Ishikawa (cell line): Measurements from ENCODE around the gene PRXL2A.

Experiments
- CEBPB ChIP-seq: IDR thresholded peaks from 2 replicates; pipeline ENCODE4 v1.6.1; 2012
- CREB1 ChIP-seq: IDR thresholded peaks from 2 replicates; pipeline ENCODE4 v1.6.1; 2012; ENCODE audit warnings: low read depth
- EGR1 ChIP-seq: IDR thresholded peaks from 2 replicates; pipeline ENCODE4 v1.6.1; 2012
- EP300 ChIP-seq: IDR thresholded peaks from 2 replicates; pipeline ENCODE4 v1.6.1; 2012; ENCODE audit warnings: borderline replicate concordance
- FOXM1 ChIP-seq: IDR thresholded peaks from 2 replicates; pipeline ENCODE4 v1.6.1; 2012; ENCODE audit warnings: low read depth, borderline replicate concordance
- NFIC ChIP-seq: IDR thresholded peaks from 2 replicates; pipeline ENCODE4 v1.6.1; 2012
- RAD21 ChIP-seq: IDR thresholded peaks from 2 replicates; pipeline ENCODE4 v1.6.1; 2012; ENCODE audit warnings: low read depth
- TAF1 ChIP-seq: IDR thresholded peaks from 2 replicates; pipeline ENCODE4 v1.6.1; 2012; ENCODE audit warnings: low read depth, mild to moderate bottlenecking
- TCF12 ChIP-seq: IDR thresholded peaks from 2 replicates; pipeline ENCODE4 v1.6.1; 2012; ENCODE audit warnings: low read depth
- TEAD4 ChIP-seq: IDR thresholded peaks from 2 replicates; pipeline ENCODE4 v1.6.1; 2012
- YY1 ChIP-seq: IDR thresholded peaks from 2 replicates; pipeline ENCODE4 v1.6.1; 2012; ENCODE audit warnings: low read depth
- ZBTB7A ChIP-seq: IDR thresholded peaks from 2 replicates; pipeline ENCODE4 v1.6.1; 2012; ENCODE audit warnings: low read depth
- TF ChIP-seq, protein P1 (sequence below): IDR thresholded peaks from 2 replicates; pipeline ENCODE4 v1.6.1; 2012; ENCODE audit warnings: low read depth, mild to moderate bottlenecking
- TF ChIP-seq, protein P2 (sequence below): IDR thresholded peaks from 2 replicates; pipeline ENCODE4 v1.6.1; 2012
- TF ChIP-seq, protein P3 (sequence below): IDR thresholded peaks from 2 replicates; pipeline ENCODE4 v1.6.1; 2012

PRXL2A gene, protein sequence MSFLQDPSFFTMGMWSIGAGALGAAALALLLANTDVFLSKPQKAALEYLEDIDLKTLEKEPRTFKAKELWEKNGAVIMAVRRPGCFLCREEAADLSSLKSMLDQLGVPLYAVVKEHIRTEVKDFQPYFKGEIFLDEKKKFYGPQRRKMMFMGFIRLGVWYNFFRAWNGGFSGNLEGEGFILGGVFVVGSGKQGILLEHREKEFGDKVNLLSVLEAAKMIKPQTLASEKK

DNA sequence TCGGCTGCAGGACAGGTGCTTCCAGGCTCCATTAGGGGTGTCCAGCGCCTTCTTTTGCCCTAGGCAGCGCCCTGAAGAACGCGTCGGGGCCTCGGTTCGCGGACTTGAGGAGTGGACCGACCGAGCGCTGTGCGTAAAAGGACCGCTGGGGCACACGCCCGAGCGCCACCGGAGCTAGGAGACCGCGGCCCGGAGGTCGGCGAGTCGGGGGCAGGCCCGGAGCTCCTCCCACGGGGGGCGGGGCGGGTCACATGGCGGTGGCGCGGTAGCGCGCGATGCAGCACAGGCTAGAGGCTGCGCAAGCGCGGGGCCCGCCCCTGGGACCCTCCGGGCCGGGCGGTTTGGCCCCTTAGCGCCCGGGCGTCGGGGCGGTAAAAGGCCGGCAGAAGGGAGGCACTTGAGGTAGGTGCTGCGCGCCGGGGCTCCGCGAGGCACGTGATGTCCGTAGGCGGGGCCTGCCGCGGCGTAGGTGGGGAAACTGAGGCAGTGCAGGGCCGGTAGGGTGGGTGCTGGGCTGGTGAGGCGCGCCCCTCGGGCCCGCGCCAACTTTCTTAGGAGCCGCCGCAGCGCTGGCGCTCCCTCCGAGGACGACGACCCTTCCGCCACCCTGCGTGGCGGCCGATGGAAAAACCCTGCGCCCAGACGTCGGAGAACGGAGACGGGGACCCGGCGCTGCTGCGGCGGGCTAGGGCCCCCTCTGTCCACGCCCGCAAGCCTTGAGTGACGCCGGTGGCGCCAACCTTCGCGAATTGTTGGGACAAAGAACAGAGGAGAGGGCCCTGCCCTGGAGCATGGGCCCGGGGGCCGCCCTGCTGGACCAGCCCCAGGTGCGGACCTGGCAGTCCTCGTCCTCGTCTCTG lies at the start of gene PRXL2A:
Gene PRXL2A (plus strand): TSS at position 310 of the 860 bp plus-strand sequence. CDS start 11,917 bp downstream, outside the sequence.
- TF ChIP-seq CREB1: no peak
- peak; percentile 78 for TF ChIP-seq TAF1
- TF ChIP-seq, protein P1, sequence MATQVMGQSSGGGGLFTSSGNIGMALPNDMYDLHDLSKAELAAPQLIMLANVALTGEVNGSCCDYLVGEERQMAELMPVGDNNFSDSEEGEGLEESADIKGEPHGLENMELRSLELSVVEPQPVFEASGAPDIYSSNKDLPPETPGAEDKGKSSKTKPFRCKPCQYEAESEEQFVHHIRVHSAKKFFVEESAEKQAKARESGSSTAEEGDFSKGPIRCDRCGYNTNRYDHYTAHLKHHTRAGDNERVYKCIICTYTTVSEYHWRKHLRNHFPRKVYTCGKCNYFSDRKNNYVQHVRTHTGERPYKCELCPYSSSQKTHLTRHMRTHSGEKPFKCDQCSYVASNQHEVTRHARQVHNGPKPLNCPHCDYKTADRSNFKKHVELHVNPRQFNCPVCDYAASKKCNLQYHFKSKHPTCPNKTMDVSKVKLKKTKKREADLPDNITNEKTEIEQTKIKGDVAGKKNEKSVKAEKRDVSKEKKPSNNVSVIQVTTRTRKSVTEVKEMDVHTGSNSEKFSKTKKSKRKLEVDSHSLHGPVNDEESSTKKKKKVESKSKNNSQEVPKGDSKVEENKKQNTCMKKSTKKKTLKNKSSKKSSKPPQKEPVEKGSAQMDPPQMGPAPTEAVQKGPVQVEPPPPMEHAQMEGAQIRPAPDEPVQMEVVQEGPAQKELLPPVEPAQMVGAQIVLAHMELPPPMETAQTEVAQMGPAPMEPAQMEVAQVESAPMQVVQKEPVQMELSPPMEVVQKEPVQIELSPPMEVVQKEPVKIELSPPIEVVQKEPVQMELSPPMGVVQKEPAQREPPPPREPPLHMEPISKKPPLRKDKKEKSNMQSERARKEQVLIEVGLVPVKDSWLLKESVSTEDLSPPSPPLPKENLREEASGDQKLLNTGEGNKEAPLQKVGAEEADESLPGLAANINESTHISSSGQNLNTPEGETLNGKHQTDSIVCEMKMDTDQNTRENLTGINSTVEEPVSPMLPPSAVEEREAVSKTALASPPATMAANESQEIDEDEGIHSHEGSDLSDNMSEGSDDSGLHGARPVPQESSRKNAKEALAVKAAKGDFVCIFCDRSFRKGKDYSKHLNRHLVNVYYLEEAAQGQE: no peak
- TF ChIP-seq, protein P2, sequence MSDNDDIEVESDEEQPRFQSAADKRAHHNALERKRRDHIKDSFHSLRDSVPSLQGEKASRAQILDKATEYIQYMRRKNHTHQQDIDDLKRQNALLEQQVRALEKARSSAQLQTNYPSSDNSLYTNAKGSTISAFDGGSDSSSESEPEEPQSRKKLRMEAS: peak; percentile 77
- peak; percentile 65; the same call in 1 of the 2 replicates for TF ChIP-seq YY1
- TF ChIP-seq TCF12: peak; percentile 38; the same call in 1 of the 2 replicates
- no peak for TF ChIP-seq CEBPB
- TF ChIP-seq, protein P3, sequence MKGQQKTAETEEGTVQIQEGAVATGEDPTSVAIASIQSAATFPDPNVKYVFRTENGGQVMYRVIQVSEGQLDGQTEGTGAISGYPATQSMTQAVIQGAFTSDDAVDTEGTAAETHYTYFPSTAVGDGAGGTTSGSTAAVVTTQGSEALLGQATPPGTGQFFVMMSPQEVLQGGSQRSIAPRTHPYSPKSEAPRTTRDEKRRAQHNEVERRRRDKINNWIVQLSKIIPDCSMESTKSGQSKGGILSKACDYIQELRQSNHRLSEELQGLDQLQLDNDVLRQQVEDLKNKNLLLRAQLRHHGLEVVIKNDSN: peak; percentile 96
- no peak; the same call in 1 of the 2 replicates for TF ChIP-seq EGR1
- no peak for TF ChIP-seq TEAD4
- TF ChIP-seq ZBTB7A: peak; percentile 92
- TF ChIP-seq NFIC: 0 out of 2 replicates have a peak, but pooled peaks have one; percentile 9
- TF ChIP-seq FOXM1: no peak
- no peak for TF ChIP-seq RAD21
- TF ChIP-seq EP300: 0 out of 2 replicates have a peak, but pooled peaks have one; percentile 3

DNA sequence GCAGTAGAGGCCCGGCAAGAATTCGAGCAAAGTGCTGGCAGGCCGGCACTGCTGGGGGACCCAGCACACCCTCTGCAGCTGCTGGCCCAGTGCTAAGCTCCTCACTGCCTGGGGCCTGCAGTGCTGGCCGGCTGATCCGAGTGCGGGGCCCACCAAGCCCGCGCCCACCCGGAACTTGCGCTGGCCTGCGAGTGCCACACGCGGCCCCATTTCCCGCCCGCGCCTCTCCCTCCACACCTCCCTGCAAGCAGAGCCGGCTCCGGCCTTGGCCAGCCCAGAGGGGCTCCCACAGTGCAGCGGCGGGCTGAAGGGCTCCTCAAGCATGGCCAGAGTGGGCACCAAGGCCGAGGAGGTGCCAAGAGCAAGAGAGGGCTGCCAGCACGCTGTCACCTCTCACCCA lies 48.7 kb upstream of the PRXL2A start:
- TF ChIP-seq, protein P2: no peak
- no peak for TF ChIP-seq CREB1
- TF ChIP-seq EP300: no peak
- TF ChIP-seq EGR1: no peak
- TF ChIP-seq ZBTB7A: no peak
- TF ChIP-seq TCF12: no peak
- TF ChIP-seq TAF1: no peak
- TF ChIP-seq RAD21: no peak
- no peak for TF ChIP-seq FOXM1
- no peak for TF ChIP-seq NFIC
- no peak for TF ChIP-seq CEBPB
- TF ChIP-seq, protein P1: no peak
- TF ChIP-seq TEAD4: no peak
- TF ChIP-seq, protein P3: no peak
- TF ChIP-seq YY1: no peak

DNA sequence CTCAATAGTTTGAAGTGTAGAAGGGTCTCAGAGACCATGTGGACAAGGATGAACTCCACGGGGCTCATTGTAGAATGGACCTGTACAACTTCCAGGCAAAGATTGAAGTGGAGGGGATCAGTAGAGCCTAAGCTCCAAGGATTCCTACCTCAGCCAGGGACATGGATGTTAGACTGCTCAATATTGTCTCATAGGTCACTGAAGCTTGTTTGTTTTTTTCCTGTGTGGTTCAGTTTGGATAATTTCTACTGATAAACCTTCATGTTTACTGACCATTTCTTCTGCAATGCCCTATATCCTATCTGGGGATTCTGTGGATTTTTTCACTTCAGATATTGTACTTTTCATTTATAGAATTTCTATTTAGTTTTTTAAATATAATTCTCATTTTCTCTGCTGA lies 42.8 kb upstream of the PRXL2A start:
- no peak for TF ChIP-seq EGR1
- TF ChIP-seq YY1: no peak
- TF ChIP-seq, protein P3: no peak
- TF ChIP-seq TCF12: no peak
- TF ChIP-seq CEBPB: no peak

DNA sequence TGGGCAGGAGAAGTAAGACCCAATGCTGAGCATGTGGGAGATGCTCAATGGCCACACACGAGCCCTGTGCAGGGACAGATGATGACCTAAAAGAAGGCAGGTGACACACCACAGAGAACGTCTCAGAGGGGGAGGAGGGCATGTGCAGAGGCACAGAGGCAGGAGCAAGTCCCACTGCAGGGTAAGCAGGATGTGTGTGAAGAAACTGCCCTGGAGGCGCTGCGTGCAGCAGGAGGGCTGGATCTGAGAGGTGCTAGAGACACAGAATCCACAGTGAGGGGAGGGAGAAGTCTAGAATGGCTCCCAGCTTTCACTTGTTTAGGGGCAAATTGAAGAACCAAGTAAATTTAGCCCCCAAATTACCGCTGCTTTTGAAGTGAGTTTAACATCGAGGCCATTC lies 36.9 kb upstream of the PRXL2A start:
- TF ChIP-seq ZBTB7A (no peak), EP300 (no peak)

DNA sequence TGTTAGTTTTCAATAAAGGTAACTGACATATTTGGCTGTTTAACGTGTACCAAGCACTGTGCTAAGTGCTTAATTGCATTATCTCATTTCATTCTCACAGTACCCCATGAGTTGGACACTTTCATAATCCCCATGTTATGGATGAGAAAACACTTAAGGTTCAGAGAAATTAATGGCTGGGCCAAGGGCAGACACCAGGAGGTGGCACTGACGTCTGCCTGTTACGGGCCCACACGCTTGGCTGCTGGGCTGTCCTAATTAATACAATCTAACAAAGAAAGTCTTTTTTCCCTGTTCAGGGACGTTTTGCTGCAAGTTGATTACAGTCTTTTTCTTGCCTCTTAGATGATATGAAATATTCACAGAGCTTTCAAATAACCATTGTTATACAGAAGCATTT lies 35.7 kb upstream of the PRXL2A start:
- TF ChIP-seq ZBTB7A (no peak), EP300 (peak; percentile 60), NFIC (no peak), TCF12 (peak; percentile 39; the same call in 1 of the 2 replicates), CEBPB (no peak), TAF1 (no peak), TEAD4 (0 out of 2 replicates have a peak, but pooled peaks have one; percentile 12), FOXM1 (no peak), YY1 (no peak), EGR1 (no peak), RAD21 (0 out of 2 replicates have a peak, but pooled peaks have one; percentile 13), CREB1 (0 out of 2 replicates have a peak, but pooled peaks have one; percentile 10)
- TF ChIP-seq, protein P1: no peak
- TF ChIP-seq, protein P3: no peak
- TF ChIP-seq, protein P2: no peak
